ENCODE results near the gene SLC4A4. TPM values are rescaled to one million over a fixed set of nuclear protein-coding genes. Genes with fewer than 3 reads are reported as not detected.

SLC4A4 gene
- total RNA-seq (9.8 and 12.2 TPM in 2 replicates), polyA plus RNA-seq (16.9 and 33.4 TPM in 2 replicates), polyA minus RNA-seq (ENCODE audit: low replicate concordance) (19.0 and 20.6 TPM in 2 replicates)
- 8.1 and 16.0 TPM in 2 replicates for polyA plus RNA-seq (2012)

DNA sequence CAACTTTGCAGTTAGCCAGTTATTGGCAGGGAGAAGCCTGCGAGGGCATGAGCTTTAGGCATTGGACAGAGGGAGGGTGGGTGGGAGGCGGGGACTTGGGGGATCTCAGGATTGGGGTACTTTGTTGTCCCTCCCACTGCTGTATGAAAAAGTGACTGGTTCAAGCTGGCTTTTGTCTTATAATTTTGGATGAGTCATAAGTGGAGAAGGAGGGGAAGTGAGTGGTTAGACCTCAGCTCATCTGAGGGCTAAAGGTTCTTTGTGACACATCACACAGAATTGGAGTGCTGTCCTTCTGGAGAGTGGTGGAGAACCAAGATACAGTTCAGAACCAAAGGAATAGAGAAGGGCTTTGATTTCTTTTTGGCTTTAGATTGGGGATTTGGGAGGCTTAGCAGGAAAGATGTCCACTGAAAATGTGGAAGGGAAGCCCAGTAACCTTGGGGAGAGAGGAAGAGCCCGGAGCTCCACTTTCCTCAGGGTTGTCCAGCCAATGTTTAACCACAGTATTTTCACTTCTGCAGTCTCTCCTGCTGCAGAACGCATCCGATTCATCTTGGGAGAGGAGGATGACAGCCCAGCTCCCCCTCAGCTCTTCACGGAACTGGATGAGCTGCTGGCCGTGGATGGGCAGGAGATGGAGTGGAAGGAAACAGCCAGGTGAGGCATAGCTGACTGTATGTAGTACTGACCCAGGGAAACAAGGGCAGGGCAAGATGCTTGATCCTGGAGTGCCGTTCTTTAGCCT lies at the start of gene SLC4A4:
TSS of gene SLC4A4 (plus strand) at position 175 of the 748 bp plus-strand sequence.
- H3K27ac ChIP-seq (ENCODE audit: insufficient read depth, low read length), result no peak within 1 kb of the TSS
- H3K36me3 ChIP-seq (ENCODE audit: control insufficient read depth, insufficient read depth, low read length), result no peaks in the 10 kb centered on the region
- no peak within 1 kb of the TSS for H3K4me3 ChIP-seq (replicated peaks in 1 of 4; ENCODE audit: control extremely low read depth in 1 of 4, insufficient read depth in 1 of 4, low read depth in 3 of 4, low read length in 4 of 4)
- H3K27me3 ChIP-seq (ENCODE audit: control insufficient read depth, insufficient read depth, low read length), result no peaks in the 10 kb centered on the region
- TF ChIP-seq EZH2 (IDR thresholded peaks at IDR 0.05; ENCODE audit: low read length, missing control alignments), result no peak
- TF ChIP-seq, protein P1, sequence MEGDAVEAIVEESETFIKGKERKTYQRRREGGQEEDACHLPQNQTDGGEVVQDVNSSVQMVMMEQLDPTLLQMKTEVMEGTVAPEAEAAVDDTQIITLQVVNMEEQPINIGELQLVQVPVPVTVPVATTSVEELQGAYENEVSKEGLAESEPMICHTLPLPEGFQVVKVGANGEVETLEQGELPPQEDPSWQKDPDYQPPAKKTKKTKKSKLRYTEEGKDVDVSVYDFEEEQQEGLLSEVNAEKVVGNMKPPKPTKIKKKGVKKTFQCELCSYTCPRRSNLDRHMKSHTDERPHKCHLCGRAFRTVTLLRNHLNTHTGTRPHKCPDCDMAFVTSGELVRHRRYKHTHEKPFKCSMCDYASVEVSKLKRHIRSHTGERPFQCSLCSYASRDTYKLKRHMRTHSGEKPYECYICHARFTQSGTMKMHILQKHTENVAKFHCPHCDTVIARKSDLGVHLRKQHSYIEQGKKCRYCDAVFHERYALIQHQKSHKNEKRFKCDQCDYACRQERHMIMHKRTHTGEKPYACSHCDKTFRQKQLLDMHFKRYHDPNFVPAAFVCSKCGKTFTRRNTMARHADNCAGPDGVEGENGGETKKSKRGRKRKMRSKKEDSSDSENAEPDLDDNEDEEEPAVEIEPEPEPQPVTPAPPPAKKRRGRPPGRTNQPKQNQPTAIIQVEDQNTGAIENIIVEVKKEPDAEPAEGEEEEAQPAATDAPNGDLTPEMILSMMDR (conservative IDR thresholded peaks at IDR 0.05 in 1 of 2, IDR thresholded peaks at IDR 0.05 in 1 of 2; ENCODE audit: low read depth in 1 of 2, low read length in 2 of 2), result no peak
- H4K20me1 ChIP-seq (ENCODE audit: control insufficient read depth, extremely low read depth, insufficient read depth, low read length), result no peaks in the 10 kb centered on the region
- no peaks in the 10 kb centered on the region for H3K79me2 ChIP-seq (ENCODE audit: control insufficient read depth, insufficient read depth, low read length)
- peak; percentile 54 to 81 for DNase-seq (ENCODE audit: low read depth in 2 of 2)
- peaks cover 6% of the 10 kb centered on the region for H3K4me1 ChIP-seq (ENCODE audit: control insufficient read depth, extremely low read depth, insufficient read depth, low read length)
- no peak within 1 kb of the TSS for H3K4me2 ChIP-seq (ENCODE audit: extremely low read depth, insufficient read depth, low read length)
- H2AFZ ChIP-seq (ENCODE audit: low read length), result no peak within 1 kb of the TSS
- no peaks in the 10 kb centered on the region for H3K9me3 ChIP-seq (ENCODE audit: control insufficient read depth, insufficient read depth, low read depth, low read length)
- H3K9ac ChIP-seq (ENCODE audit: insufficient read depth, low read length), result no peak within 1 kb of the TSS

- DNase-seq (ENCODE audit: low read depth in 2 of 2), result peak; percentile 59 to 89
- Histone ChIP-seq H3K27ac (ENCODE audit: insufficient read depth, low read length) (peak overlapping the region; percentile 35), H3K4me1 (ENCODE audit: control insufficient read depth, extremely low read depth, insufficient read depth, low read length) (peaks cover 13% of the 10 kb centered on the region)
Observed at GRCh38 chr4:71290074-71290473, 48.7 kb upstream of the SLC4A4 start.

GRCh38 chr4:71290476-71290875 lies 48.3 kb upstream of the SLC4A4 start:
- peak overlapping the region; percentile 28 for H3K27ac ChIP-seq (ENCODE audit: insufficient read depth, low read length)

More at GRCh38 chr4:71290074-71290473, 48.7 kb upstream of the SLC4A4 start:
- H3K4me3 ChIP-seq (replicated peaks in 1 of 4; ENCODE audit: control extremely low read depth in 1 of 4, insufficient read depth in 1 of 4, low read depth in 3 of 4, low read length in 4 of 4), result no peak overlapping the region
- no peak overlapping the region for H2AFZ ChIP-seq (ENCODE audit: low read length)
- no peak overlapping the region for H3K9ac ChIP-seq (ENCODE audit: insufficient read depth, low read length)
- no peaks in the 10 kb centered on the region for H3K9me3 ChIP-seq (ENCODE audit: control insufficient read depth, insufficient read depth, low read depth, low read length)
- TF ChIP-seq, protein P1 (conservative IDR thresholded peaks at IDR 0.05 in 1 of 2, IDR thresholded peaks at IDR 0.05 in 1 of 2; ENCODE audit: low read depth in 1 of 2, low read length in 2 of 2), result no peak
- no peak for TF ChIP-seq EZH2 (IDR thresholded peaks at IDR 0.05; ENCODE audit: low read length, missing control alignments)
- no peaks in the 10 kb centered on the region for H4K20me1 ChIP-seq (ENCODE audit: control insufficient read depth, extremely low read depth, insufficient read depth, low read length)
- H3K27me3 ChIP-seq (ENCODE audit: control insufficient read depth, insufficient read depth, low read length), result no peaks in the 10 kb centered on the region
- H3K36me3 ChIP-seq (ENCODE audit: control insufficient read depth, insufficient read depth, low read length), result no peaks in the 10 kb centered on the region
- peaks cover 7% of the 10 kb centered on the region for H3K79me2 ChIP-seq (ENCODE audit: control insufficient read depth, insufficient read depth, low read length)
- no peak overlapping the region for H3K4me2 ChIP-seq (ENCODE audit: extremely low read depth, insufficient read depth, low read length)

More at GRCh38 chr4:71290476-71290875, 48.3 kb upstream of the SLC4A4 start:
- H3K9me3 ChIP-seq (ENCODE audit: control insufficient read depth, insufficient read depth, low read depth, low read length), result no peaks in the 10 kb centered on the region
- no peak overlapping the region for H2AFZ ChIP-seq (ENCODE audit: low read length)
- no peak overlapping the region for H3K4me3 ChIP-seq (replicated peaks in 1 of 4; ENCODE audit: control extremely low read depth in 1 of 4, insufficient read depth in 1 of 4, low read depth in 3 of 4, low read length in 4 of 4)
- peaks cover 13% of the 10 kb centered on the region for H3K4me1 ChIP-seq (ENCODE audit: control insufficient read depth, extremely low read depth, insufficient read depth, low read length)
- H3K79me2 ChIP-seq (ENCODE audit: control insufficient read depth, insufficient read depth, low read length), result peaks cover 5% of the 10 kb centered on the region
- no peaks in the 10 kb centered on the region for H4K20me1 ChIP-seq (ENCODE audit: control insufficient read depth, extremely low read depth, insufficient read depth, low read length)
- H3K27me3 ChIP-seq (ENCODE audit: control insufficient read depth, insufficient read depth, low read length), result no peaks in the 10 kb centered on the region
- no peaks in the 10 kb centered on the region for H3K36me3 ChIP-seq (ENCODE audit: control insufficient read depth, insufficient read depth, low read length)
- TF ChIP-seq, protein P1 (conservative IDR thresholded peaks at IDR 0.05 in 1 of 2, IDR thresholded peaks at IDR 0.05 in 1 of 2; ENCODE audit: low read depth in 1 of 2, low read length in 2 of 2), result no peak
- no peak for TF ChIP-seq EZH2 (IDR thresholded peaks at IDR 0.05; ENCODE audit: low read length, missing control alignments)
- H3K9ac ChIP-seq (ENCODE audit: insufficient read depth, low read length), result no peak overlapping the region
- H3K4me2 ChIP-seq (ENCODE audit: extremely low read depth, insufficient read depth, low read length), result no peak overlapping the region
- DNase-seq (ENCODE audit: low read depth in 2 of 2), result peak in 1 of 2 donors; percentile 45

All from fibroblast of lung (primary cell).